ENCODE measurements around the gene TLL2.

The TLL2 gene

GRCh38 chr10:96368971-96369370 is 144.8 kb downstream of the TLL2 start:
- no peak overlapping the region for H3K9ac ChIP-seq (ENCODE audit: low read depth, low read length, poor library complexity, severe bottlenecking)
- no peaks in the 10 kb centered on the region for H3K27me3 ChIP-seq (ENCODE audit: insufficient read depth, low read length, poor library complexity, severe bottlenecking)
- TF ChIP-seq EZH2phosphoT487 (IDR thresholded peaks at IDR 0.05; ENCODE audit: borderline replicate concordance) (no peak), CTCF (conservative IDR thresholded peaks at IDR 0.05; ENCODE audit: low read length) (no peak)
- H3K4me3 ChIP-seq (ENCODE audit: low read length, poor library complexity, severe bottlenecking): no peak overlapping the region
- no peaks in the 10 kb centered on the region for H3F3A ChIP-seq (ENCODE audit: low read depth)
- H3K4me1 ChIP-seq (ENCODE audit: insufficient read depth, low read length, poor library complexity, severe bottlenecking): no peaks in the 10 kb centered on the region
- H4K20me1 ChIP-seq (ENCODE audit: insufficient read depth, low read length, poor library complexity, severe bottlenecking): no peaks in the 10 kb centered on the region
- H3K79me2 ChIP-seq (ENCODE audit: insufficient read depth, low read length): no peaks in the 10 kb centered on the region
- H2AFZ ChIP-seq (ENCODE audit: low read length): no peak overlapping the region
- no peak overlapping the region for H3K4me2 ChIP-seq (ENCODE audit: low read depth, low read length, poor library complexity, severe bottlenecking)
- H3K9me2 ChIP-seq (replicated peaks; ENCODE audit: low read depth, low read length): no peaks in the 10 kb centered on the region
- H3K9me3 ChIP-seq (ENCODE audit: insufficient read depth, low read depth, low read length): no peaks in the 10 kb centered on the region
- no peaks in the 10 kb centered on the region for H3K36me3 ChIP-seq (ENCODE audit: insufficient read depth, low read length)

- Histone ChIP-seq H3F3A (ENCODE audit: low read depth) (no peaks in the 10 kb centered on the region), H3K4me2 (ENCODE audit: low read depth, low read length, poor library complexity, severe bottlenecking) (no peak overlapping the region), H3K36me3 (ENCODE audit: insufficient read depth, low read length) (no peaks in the 10 kb centered on the region), H3K9me3 (ENCODE audit: insufficient read depth, low read depth, low read length) (no peaks in the 10 kb centered on the region), H3K9ac (ENCODE audit: low read depth, low read length, poor library complexity, severe bottlenecking) (no peak overlapping the region), H3K9me2 (replicated peaks; ENCODE audit: low read depth, low read length) (no peaks in the 10 kb centered on the region), H2AFZ (ENCODE audit: low read length) (no peak overlapping the region), H3K4me1 (ENCODE audit: insufficient read depth, low read length, poor library complexity, severe bottlenecking) (no peaks in the 10 kb centered on the region), H4K20me1 (ENCODE audit: insufficient read depth, low read length, poor library complexity, severe bottlenecking) (no peaks in the 10 kb centered on the region), H3K79me2 (ENCODE audit: insufficient read depth, low read length) (no peaks in the 10 kb centered on the region), H3K4me3 (ENCODE audit: low read length, poor library complexity, severe bottlenecking) (no peak overlapping the region), H3K27me3 (ENCODE audit: insufficient read depth, low read length, poor library complexity, severe bottlenecking) (no peaks in the 10 kb centered on the region)
- no peak for TF ChIP-seq EZH2phosphoT487 (IDR thresholded peaks at IDR 0.05; ENCODE audit: borderline replicate concordance)
Observed at GRCh38 chr10:96367470-96367869, 146.3 kb downstream of the TLL2 start.

- H3K79me2 ChIP-seq (ENCODE audit: insufficient read depth, low read length): no peaks in the 10 kb centered on the region
- no peaks in the 10 kb centered on the region for H3K27me3 ChIP-seq (ENCODE audit: insufficient read depth, low read length, poor library complexity, severe bottlenecking)
- no peaks in the 10 kb centered on the region for H3K9me2 ChIP-seq (replicated peaks; ENCODE audit: low read depth, low read length)
- no peak overlapping the region for H3K4me2 ChIP-seq (ENCODE audit: low read depth, low read length, poor library complexity, severe bottlenecking)
- no peaks in the 10 kb centered on the region for H3K9me3 ChIP-seq (ENCODE audit: insufficient read depth, low read depth, low read length)
- H3K4me1 ChIP-seq (ENCODE audit: insufficient read depth, low read length, poor library complexity, severe bottlenecking): no peaks in the 10 kb centered on the region
- no peak overlapping the region for H3K9ac ChIP-seq (ENCODE audit: low read depth, low read length, poor library complexity, severe bottlenecking)
- no peak overlapping the region for H2AFZ ChIP-seq (ENCODE audit: low read length)
- H3K36me3 ChIP-seq (ENCODE audit: insufficient read depth, low read length): no peaks in the 10 kb centered on the region
- H3F3A ChIP-seq (ENCODE audit: low read depth): no peaks in the 10 kb centered on the region
- no peak overlapping the region for H3K4me3 ChIP-seq (ENCODE audit: low read length, poor library complexity, severe bottlenecking)
- no peaks in the 10 kb centered on the region for H4K20me1 ChIP-seq (ENCODE audit: insufficient read depth, low read length, poor library complexity, severe bottlenecking)
- no peak for TF ChIP-seq CTCF (conservative IDR thresholded peaks at IDR 0.05; ENCODE audit: low read length)
- no peak for TF ChIP-seq EZH2phosphoT487 (IDR thresholded peaks at IDR 0.05; ENCODE audit: borderline replicate concordance)
Observed at GRCh38 chr10:96366508-96366907, 147.2 kb downstream of the TLL2 start.

GRCh38 chr10:96365571-96365970 is 148.2 kb downstream of the TLL2 start:
- TF ChIP-seq CTCF (conservative IDR thresholded peaks at IDR 0.05; ENCODE audit: low read length) (no peak), EZH2phosphoT487 (IDR thresholded peaks at IDR 0.05; ENCODE audit: borderline replicate concordance) (no peak)
- H3K27me3 ChIP-seq (ENCODE audit: insufficient read depth, low read length, poor library complexity, severe bottlenecking): no peaks in the 10 kb centered on the region
- H3K9ac ChIP-seq (ENCODE audit: low read depth, low read length, poor library complexity, severe bottlenecking): no peak overlapping the region
- H3K9me2 ChIP-seq (replicated peaks; ENCODE audit: low read depth, low read length): no peaks in the 10 kb centered on the region
- no peaks in the 10 kb centered on the region for H4K20me1 ChIP-seq (ENCODE audit: insufficient read depth, low read length, poor library complexity, severe bottlenecking)
- no peaks in the 10 kb centered on the region for H3K79me2 ChIP-seq (ENCODE audit: insufficient read depth, low read length)
- no peak overlapping the region for H2AFZ ChIP-seq (ENCODE audit: low read length)
- H3K9me3 ChIP-seq (ENCODE audit: insufficient read depth, low read depth, low read length): no peaks in the 10 kb centered on the region
- no peaks in the 10 kb centered on the region for H3K4me1 ChIP-seq (ENCODE audit: insufficient read depth, low read length, poor library complexity, severe bottlenecking)
- H3F3A ChIP-seq (ENCODE audit: low read depth): no peaks in the 10 kb centered on the region
- no peak overlapping the region for H3K4me3 ChIP-seq (ENCODE audit: low read length, poor library complexity, severe bottlenecking)
- H3K36me3 ChIP-seq (ENCODE audit: insufficient read depth, low read length): no peaks in the 10 kb centered on the region
- no peak overlapping the region for H3K4me2 ChIP-seq (ENCODE audit: low read depth, low read length, poor library complexity, severe bottlenecking)

All from Loucy (cell line).